Fibroblast of villous mesenchyme (primary cell): Measurements from ENCODE around the gene EXOC2. TPM values are rescaled to one million over a fixed set of nuclear protein-coding genes. Genes with fewer than 3 reads are reported as not detected.

Source experiments
- total RNA-seq: library from RNA; depleted of rRNA; stranded (reverse); fragments of >200 nt; gene quantifications from 2 replicates; pipeline ENCODE4 v1.2.3, GENCODE V29; 2012

EXOC2 gene
- total RNA-seq, 1 donor = 29.8 TPM

Other genes with a start within 250 kb of the EXOC2 start
- gene HUS1B, start 36.0 kb downstream of the EXOC2 start, total RNA-seq = 0.86 and 1.9 TPM in 2 replicates